ENCODE measurements around the gene NODAL.

NODAL gene

DNA sequence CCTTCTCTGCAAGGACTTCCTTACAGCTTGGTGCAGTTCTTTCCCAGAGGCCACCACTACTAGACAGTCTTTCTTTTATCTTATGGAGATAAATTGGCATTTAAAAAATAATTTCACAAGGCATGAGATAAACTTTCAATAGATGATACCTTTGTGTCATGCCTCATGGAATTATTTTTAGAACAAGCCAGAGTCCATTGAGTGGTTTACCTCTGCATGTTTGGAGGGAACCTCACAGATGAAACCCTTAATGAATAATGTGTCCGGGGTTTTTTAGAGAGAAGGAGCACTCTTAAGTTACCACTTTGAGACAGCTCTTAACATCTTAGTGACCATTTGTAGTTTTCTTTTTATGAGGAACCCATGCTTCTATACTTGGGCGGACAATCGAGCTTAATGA is 17.2 kb downstream of the NODAL start:
- Mint-ChIP-seq H3K9me3 (no peaks in the 10 kb centered on the region), H3K4me1 (no peaks in the 10 kb centered on the region), H3K36me3 (ENCODE audit: low read depth) (peaks cover 69% of the 10 kb centered on the region), H3K27me3 (ENCODE audit: low read depth, poor library complexity) (no peaks in the 10 kb centered on the region), H3K27ac (no peak overlapping the region), H3K4me3 (no peak overlapping the region)
- DNase-seq, result no peak
- TF ChIP-seq, protein P1, sequence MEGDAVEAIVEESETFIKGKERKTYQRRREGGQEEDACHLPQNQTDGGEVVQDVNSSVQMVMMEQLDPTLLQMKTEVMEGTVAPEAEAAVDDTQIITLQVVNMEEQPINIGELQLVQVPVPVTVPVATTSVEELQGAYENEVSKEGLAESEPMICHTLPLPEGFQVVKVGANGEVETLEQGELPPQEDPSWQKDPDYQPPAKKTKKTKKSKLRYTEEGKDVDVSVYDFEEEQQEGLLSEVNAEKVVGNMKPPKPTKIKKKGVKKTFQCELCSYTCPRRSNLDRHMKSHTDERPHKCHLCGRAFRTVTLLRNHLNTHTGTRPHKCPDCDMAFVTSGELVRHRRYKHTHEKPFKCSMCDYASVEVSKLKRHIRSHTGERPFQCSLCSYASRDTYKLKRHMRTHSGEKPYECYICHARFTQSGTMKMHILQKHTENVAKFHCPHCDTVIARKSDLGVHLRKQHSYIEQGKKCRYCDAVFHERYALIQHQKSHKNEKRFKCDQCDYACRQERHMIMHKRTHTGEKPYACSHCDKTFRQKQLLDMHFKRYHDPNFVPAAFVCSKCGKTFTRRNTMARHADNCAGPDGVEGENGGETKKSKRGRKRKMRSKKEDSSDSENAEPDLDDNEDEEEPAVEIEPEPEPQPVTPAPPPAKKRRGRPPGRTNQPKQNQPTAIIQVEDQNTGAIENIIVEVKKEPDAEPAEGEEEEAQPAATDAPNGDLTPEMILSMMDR (IDR thresholded peaks at IDR 0.05), result no peak

DNA sequence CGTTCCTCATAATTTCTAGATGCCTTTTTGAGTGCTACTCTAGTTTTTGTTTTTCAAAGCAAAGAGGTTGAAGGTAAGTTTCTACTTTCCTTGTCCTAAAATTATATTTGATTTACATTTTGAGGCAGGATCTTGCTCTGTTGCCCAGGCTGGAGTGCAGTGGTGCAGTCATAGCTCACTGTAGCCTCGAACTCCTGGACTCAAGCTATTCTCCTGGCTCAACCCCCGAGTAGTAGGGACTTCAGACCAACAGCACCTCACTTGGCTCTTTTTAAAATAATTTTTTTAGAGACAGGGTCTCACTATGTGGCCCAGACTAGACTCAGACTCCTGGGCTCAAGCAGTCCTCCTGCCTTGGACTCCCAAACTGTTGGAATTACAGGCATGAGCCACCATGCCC is 22.8 kb downstream of the NODAL start:
- no peak overlapping the region for H3K4me3 Mint-ChIP-seq

DNA sequence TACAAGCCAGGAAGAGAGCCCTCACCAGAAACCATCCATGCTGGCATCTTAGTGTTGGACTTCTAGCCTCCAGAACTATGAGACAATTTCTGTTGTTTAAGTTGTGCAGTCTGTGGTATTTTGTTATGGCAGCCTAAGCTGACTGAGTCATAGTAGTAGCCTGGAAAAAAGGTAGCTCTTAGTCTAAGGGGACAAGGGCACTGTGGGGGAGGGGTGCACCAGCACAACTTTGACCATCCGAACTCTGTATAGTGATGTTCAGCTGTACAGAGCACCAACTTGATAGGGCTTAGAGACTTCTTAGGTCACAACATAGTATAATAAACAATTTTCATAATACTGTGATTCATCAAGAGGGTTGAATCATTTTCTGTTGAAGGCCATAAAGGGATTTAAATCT is 23.3 kb downstream of the NODAL start:
- Mint-ChIP-seq H3K36me3 (ENCODE audit: low read depth) (peaks cover 71% of the 10 kb centered on the region), H3K9me3 (no peaks in the 10 kb centered on the region), H3K27ac (no peak overlapping the region), H3K4me1 (no peaks in the 10 kb centered on the region), H3K4me3 (no peak overlapping the region), H3K27me3 (ENCODE audit: low read depth, poor library complexity) (no peaks in the 10 kb centered on the region)
- DNase-seq, result no peak
- TF ChIP-seq, protein P1 (IDR thresholded peaks at IDR 0.05), result no peak

More for the DNA sequence above, 22.8 kb downstream of the NODAL start:
- H3K9me3 Mint-ChIP-seq, result no peaks in the 10 kb centered on the region
- no peak for DNase-seq
- TF ChIP-seq, protein P1 (IDR thresholded peaks at IDR 0.05), result no peak
- H3K36me3 Mint-ChIP-seq (ENCODE audit: low read depth), result peaks cover 73% of the 10 kb centered on the region
- H3K27ac Mint-ChIP-seq, result no peak overlapping the region
- no peaks in the 10 kb centered on the region for H3K4me1 Mint-ChIP-seq
- H3K27me3 Mint-ChIP-seq (ENCODE audit: low read depth, poor library complexity), result no peaks in the 10 kb centered on the region

DNA sequence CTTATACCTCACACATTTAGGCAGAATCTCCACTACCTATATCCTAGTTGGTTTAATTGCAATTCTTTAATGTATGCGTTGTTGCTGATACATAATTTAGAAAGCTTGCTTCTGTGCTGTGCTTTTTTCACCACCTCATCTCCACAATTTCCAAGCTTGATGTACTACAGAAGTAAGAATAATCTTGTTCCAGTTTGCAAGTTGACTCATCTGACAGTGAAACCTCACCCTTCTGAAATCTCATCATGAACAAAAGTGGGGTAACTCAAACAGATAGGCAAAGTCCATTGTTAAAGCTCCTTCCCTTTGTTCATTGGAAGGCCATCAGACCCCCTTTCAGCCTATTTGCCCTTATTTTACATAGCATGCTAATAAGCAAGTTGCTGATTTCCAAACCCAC is 23.9 kb downstream of the NODAL start:
- Mint-ChIP-seq H3K4me3 (no peak overlapping the region), H3K27ac (no peak overlapping the region), H3K9me3 (no peaks in the 10 kb centered on the region), H3K27me3 (ENCODE audit: low read depth, poor library complexity) (no peaks in the 10 kb centered on the region), H3K36me3 (ENCODE audit: low read depth) (peaks cover 64% of the 10 kb centered on the region), H3K4me1 (no peaks in the 10 kb centered on the region)
- DNase-seq, result no peak
- TF ChIP-seq, protein P1 (IDR thresholded peaks at IDR 0.05), result no peak

DNA sequence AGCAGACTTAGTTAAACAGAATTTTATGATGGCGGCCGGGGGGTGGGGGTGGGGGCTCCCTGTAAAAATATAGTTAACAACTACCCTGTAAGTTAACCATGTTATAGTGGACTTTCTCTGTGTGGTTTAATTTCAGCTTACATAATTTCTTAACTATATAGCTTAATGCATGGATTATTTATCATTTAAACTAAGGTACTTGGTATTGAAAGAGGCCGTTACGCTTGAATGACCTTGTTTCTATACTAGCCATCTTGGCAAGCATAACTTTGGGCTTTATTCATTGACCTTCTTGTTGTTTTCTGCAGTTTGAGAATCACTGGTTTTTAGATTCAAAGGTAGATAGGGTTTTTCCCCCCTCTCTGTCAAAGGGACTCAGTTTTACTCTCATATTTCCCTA is 29.1 kb downstream of the NODAL start:
- peak overlapping the region; percentile 91 for H3K27ac Mint-ChIP-seq
- DNase-seq, result no peak
- H3K36me3 Mint-ChIP-seq (ENCODE audit: low read depth), result peaks cover 65% of the 10 kb centered on the region
- TF ChIP-seq, protein P1 (IDR thresholded peaks at IDR 0.05), result no peak
- peaks cover 12% of the 10 kb centered on the region for H3K9me3 Mint-ChIP-seq
- peaks cover 36% of the 10 kb centered on the region for H3K4me1 Mint-ChIP-seq
- H3K4me3 Mint-ChIP-seq, result no peak overlapping the region
- H3K27me3 Mint-ChIP-seq (ENCODE audit: low read depth, poor library complexity), result peaks cover 4% of the 10 kb centered on the region

DNA sequence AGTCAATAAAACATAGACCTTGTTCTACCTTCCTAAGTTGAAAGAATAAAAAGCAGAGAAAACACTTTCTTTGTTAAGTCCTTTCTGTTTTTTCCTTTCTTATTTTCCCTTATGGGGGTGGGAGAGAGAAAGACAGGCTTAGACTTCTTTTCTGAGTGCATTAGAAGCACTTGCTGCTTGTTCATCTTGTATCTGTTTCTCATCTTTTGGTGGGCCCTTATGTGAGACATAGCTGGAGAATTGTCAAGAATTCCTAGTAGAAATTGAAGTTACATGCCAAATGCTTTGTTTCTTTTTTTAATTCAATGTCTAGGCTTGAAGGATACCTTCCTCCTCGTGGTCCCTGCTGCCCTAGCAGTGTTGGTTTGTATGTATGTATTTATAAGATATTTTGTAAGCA is 30.9 kb downstream of the NODAL start:
- H3K27me3 Mint-ChIP-seq (ENCODE audit: low read depth, poor library complexity), result peaks cover 4% of the 10 kb centered on the region
- TF ChIP-seq, protein P1 (IDR thresholded peaks at IDR 0.05), result no peak
- no peak overlapping the region for H3K4me3 Mint-ChIP-seq
- H3K36me3 Mint-ChIP-seq (ENCODE audit: low read depth), result peaks cover 70% of the 10 kb centered on the region
- no peak for DNase-seq
- no peak overlapping the region for H3K27ac Mint-ChIP-seq
- peaks cover 27% of the 10 kb centered on the region for H3K9me3 Mint-ChIP-seq
- H3K4me1 Mint-ChIP-seq, result peaks cover 49% of the 10 kb centered on the region

All from nephron progenitor cell (in vitro differentiated cells).